Epithelial cell of proximal tubule (primary cell): ENCODE data around the gene BFAR. TPM values are rescaled to one million over a fixed set of nuclear protein-coding genes. Genes with fewer than 3 reads are reported as not detected.

Experiments used
- DNase-seq: peaks from one replicate; pipeline ENCODE4 v3.0.0-alpha.2; 2011; ENCODE audit warnings: low read depth
- H3K4me3 ChIP-seq: 2 replicates; pipeline ENCODE4 v1.5.1; 2011; ENCODE audit warnings: low read depth, mild to moderate bottlenecking, low read length
- total RNA-seq: library from RNA; depleted of rRNA; stranded (reverse); fragments of >200 nt; gene quantifications from 2 replicates; pipeline ENCODE4 v1.2.3, GENCODE V29; 2015
- TF ChIP-seq, protein P1 (sequence below): conservative IDR thresholded peaks from 2 replicates; pipeline ENCODE4 v1.5.1; 2012; ENCODE audit warnings: low read depth, mild to moderate bottlenecking, low read length

Gene BFAR, protein sequence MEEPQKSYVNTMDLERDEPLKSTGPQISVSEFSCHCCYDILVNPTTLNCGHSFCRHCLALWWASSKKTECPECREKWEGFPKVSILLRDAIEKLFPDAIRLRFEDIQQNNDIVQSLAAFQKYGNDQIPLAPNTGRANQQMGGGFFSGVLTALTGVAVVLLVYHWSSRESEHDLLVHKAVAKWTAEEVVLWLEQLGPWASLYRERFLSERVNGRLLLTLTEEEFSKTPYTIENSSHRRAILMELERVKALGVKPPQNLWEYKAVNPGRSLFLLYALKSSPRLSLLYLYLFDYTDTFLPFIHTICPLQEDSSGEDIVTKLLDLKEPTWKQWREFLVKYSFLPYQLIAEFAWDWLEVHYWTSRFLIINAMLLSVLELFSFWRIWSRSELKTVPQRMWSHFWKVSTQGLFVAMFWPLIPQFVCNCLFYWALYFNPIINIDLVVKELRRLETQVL
- 84.3 and 92.0 TPM in 2 replicates for total RNA-seq

DNA sequence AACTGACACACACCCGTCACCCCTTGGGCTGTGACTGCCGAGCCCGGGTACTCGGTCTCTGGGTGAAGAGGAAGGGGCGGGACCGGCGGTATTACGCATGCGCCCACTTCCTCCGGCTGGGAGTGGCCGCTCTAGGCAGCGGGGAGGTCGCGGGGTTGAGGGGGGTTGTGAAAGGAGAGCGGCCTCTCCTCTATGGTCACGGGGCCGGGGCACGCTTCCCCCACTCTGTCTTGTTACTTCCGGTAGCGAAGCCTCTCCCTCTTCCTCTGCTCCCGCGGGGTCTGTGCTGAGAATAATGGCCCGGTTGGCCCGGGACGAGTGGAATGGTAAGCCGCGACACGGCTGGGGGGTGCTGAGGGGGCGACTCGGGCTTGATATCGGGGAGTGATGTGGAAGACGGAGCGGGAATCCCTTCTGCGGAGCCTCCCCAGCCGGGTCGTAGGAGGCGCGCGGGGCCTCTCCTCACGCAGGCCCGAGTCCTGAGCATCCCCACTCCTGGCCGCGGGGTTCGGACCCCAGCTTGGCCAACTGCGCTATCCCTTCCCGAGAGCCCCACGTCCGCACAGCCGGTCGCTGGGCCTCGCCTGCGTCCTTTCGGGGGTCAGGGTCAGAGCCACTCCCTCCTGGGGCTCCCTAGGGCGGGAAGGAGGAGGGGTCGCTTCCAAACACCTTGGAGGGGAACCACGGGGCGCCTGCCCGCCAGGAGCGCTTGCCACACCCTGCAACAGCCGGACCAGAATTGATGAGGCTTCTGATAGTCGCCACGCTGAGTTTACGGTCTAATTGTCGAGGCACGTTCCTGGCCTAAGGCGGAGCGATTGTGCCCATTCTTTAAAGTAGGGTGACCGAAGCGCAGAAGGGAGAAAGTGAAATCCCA, at the start of gene BFAR:
TSS of gene BFAR (plus strand) at position 259 of the 877 bp plus-strand sequence. CDS start 11,396 bp downstream, outside the sequence.
- peak within 1 kb of the TSS; percentile 99 for H3K4me3 ChIP-seq
- peak; percentile 41 for DNase-seq
- TF ChIP-seq, protein P1, sequence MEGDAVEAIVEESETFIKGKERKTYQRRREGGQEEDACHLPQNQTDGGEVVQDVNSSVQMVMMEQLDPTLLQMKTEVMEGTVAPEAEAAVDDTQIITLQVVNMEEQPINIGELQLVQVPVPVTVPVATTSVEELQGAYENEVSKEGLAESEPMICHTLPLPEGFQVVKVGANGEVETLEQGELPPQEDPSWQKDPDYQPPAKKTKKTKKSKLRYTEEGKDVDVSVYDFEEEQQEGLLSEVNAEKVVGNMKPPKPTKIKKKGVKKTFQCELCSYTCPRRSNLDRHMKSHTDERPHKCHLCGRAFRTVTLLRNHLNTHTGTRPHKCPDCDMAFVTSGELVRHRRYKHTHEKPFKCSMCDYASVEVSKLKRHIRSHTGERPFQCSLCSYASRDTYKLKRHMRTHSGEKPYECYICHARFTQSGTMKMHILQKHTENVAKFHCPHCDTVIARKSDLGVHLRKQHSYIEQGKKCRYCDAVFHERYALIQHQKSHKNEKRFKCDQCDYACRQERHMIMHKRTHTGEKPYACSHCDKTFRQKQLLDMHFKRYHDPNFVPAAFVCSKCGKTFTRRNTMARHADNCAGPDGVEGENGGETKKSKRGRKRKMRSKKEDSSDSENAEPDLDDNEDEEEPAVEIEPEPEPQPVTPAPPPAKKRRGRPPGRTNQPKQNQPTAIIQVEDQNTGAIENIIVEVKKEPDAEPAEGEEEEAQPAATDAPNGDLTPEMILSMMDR: no peak

DNA sequence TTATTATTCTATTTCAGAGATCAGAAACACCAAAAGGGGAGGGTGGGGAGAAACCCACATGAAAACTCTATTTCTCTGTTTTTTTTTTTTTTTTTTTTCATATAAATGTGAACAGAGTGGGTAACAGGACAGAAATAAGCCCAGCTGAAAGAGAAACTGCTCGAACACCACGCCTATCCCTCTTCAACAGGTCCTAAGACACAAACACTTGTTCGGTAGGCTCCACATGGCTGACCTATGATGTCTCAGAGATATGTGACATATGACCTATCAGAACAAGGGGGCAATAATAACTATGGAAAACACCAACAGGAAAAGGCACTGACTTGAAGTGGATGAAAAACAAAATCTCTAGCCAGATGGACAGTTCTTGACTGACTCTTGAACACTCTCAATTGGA, 47.5 kb upstream of the BFAR start:
- no peak overlapping the region for H3K4me3 ChIP-seq
- TF ChIP-seq, protein P1: no peak
- DNase-seq: no peak

DNA sequence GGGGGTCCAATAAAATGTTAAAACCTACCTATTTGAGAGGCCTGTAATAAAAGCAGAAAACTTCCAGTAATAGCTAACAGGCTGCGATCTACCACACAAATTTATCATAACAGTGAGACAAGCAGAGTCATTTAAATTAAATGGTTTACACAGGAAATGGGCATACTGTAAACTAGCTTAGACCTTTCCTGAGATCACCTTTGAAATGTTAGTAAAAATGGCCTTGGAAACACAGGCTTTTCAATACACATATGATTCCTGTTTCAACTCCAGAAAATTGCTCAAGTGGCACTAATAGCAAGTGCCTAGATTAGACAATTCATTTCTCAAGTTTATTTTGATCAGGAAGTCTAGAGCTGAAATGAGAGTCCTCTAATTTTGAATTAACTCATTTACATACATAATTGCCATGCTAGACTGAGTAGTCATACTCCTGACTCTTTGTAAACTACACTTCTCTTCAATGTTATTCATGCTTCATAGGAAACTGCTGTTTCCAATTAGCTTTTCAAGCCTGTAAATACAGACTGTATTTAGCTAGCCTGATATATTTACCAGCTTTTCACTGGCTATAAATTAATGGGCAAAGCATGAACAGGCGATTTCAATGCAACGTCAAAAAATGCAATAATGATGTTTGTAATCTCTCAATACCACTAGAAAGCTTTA, 46.0 kb upstream of the BFAR start:
- TF ChIP-seq, protein P1: no peak
- no peak for DNase-seq
- no peak overlapping the region for H3K4me3 ChIP-seq

DNA sequence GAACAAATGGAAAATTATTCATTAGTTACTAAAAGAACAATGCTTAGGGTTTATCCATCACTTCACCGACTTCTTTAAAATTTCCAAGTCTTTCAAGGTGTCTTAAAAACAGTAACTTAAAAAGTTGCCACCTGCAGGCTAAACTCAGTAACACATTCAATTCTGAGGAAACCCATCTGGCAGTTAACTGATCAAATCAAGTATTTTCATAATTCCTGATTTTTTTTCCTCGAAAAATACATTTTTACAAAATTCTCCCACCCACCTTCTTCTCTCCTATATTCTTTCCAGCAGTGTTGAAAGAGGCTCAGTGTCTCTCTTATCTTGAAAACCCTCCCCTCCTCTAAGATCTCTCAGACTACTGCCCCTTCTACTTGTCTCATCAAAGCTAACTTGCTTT, 32.6 kb upstream of the BFAR start:
- DNase-seq: no peak
- TF ChIP-seq, protein P1: peak; percentile 50
- H3K4me3 ChIP-seq: no peak overlapping the region

DNA sequence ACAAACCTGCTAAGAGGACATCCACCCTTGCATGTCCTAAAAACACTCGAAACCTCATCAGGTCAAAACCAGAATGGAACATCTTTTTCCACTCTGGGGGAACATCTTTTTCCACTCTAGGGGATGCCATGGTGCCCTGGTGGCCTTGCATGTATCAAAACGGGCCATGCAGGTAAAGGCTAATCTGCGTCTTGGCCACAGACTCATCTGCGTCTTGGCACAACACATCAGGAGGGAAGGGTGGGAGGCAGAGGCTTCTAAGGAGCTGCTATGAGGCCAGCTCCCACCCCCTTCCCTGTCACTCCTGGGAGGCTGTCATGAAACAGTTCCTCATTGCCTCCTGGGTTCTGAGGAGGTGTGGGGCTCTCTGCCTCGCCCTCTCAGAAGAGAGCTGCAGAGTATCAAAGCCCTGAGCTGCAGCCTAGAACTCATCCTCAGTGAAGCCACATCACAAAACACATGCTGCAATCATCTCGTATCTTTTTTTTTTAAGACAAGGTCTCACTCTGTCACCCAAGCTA, 30.2 kb upstream of the BFAR start:
- TF ChIP-seq, protein P1: no peak
- no peak for DNase-seq
- H3K4me3 ChIP-seq: no peak overlapping the region

DNA sequence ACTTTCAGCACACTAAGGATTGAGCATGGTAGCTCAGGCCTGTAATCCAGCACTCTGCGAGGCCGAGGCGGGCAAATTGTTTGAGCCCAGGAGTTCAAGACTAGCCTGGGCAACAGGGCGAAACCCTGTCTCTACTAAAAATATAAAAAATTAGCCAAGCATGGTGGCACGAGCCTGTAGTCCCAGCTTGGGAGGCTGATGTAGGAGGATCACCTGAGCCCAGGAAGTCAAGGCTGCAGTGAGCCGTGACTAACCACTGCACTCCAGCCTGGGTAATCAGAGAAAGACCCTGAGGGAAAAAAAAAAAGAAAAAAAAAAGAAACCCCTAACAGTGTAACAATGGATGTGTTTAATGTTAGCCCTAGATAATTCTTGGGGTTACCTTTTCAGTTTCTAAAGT, 26.6 kb upstream of the BFAR start:
- TF ChIP-seq, protein P1: no peak
- no peak for DNase-seq
- no peak overlapping the region for H3K4me3 ChIP-seq
